HS-27A (cell line): ENCODE data around the gene PRPF19.

Experiments used
- DNase-seq: peaks from one replicate; pipeline ENCODE4 v3.0.0-alpha.2; 2012; ENCODE audit warnings: low read depth, missing footprints

PRPF19 gene

GRCh38 chr11:60872961-60873524 is 33.3 kb downstream of the PRPF19 start:
- DNase-seq = no peak

- DNase-seq = no peak
Observed at GRCh38 chr11:60872124-60872960, 34.0 kb downstream of the PRPF19 start.

GRCh38 chr11:60871378-60872061 is 34.9 kb downstream of the PRPF19 start:
- no peak for DNase-seq

- no peak for DNase-seq
Observed at GRCh38 chr11:60870733-60871377, 35.5 kb downstream of the PRPF19 start.

- DNase-seq = no peak
Observed at GRCh38 chr11:60870276-60870675, 36.1 kb downstream of the PRPF19 start.

GRCh38 chr11:60869451-60869825 is 36.9 kb downstream of the PRPF19 start:
- DNase-seq = no peak

- DNase-seq = no peak
Observed at GRCh38 chr11:60868682-60869450, 37.5 kb downstream of the PRPF19 start.

GRCh38 chr11:60867871-60868681 is 38.3 kb downstream of the PRPF19 start:
- DNase-seq = no peak

GRCh38 chr11:60866911-60867870 is 39.2 kb downstream of the PRPF19 start, which contains the start of gene ZP1:
TSS of gene ZP1 (plus strand) at chr11:60867542. CDS start at chr11:60867562, 20 bp downstream.
- no peak for DNase-seq

GRCh38 chr11:60864856-60865513 is 41.4 kb downstream of the PRPF19 start:
- no peak for DNase-seq

GRCh38 chr11:60863550-60864521 is 42.5 kb downstream of the PRPF19 start:
- DNase-seq = no peak

- no peak for DNase-seq
Observed at GRCh38 chr11:60862171-60862570, 44.2 kb downstream of the PRPF19 start.

- no peak for DNase-seq
Observed at GRCh38 chr11:60860943-60861342, 45.4 kb downstream of the PRPF19 start.

- no peak for DNase-seq
Observed at GRCh38 chr11:60859616-60860250, 46.7 kb downstream of the PRPF19 start.

- DNase-seq = no peak
Observed at GRCh38 chr11:60858731-60859464, 47.5 kb downstream of the PRPF19 start.

GRCh38 chr11:60858236-60858635 is 48.1 kb downstream of the PRPF19 start:
- no peak for DNase-seq
